HepG2 (cell line): ENCODE results near the gene PARP8. TPM values are rescaled to one million over a fixed set of nuclear protein-coding genes. Genes with fewer than 3 reads are reported as not detected.

Source experiments
- ATAC-seq: fragments of 200-7000 bp; cut with Tn5 transposase; 3 replicates; pipeline ENCODE4 v1.9.1; 2020; ENCODE audit warnings: mild to moderate bottlenecking, moderate library complexity
- BruUV-seq: library from RNA; stranded (reverse); fragments of 400-500 nt; replicated peaks from 2 replicates; lab custom pipeline; 2021; lab: Mats Ljungman, UMichigan
- CTCF ChIA-PET: fragments of 300-600 bp; formaldehyde crosslinking; extraction: SDS; loops from one replicate; lab custom pipeline; 2021; ENCODE audit warnings: low total read pairs, inconsistent platforms, low intra/inter-chr PET ratio; lab: Yijun Ruan, JAX
- POLR2A ChIA-PET: fragments of 350-600 bp; sonication (Branson Sonifier 250); formaldehyde crosslinking; loops from one replicate; lab custom pipeline; 2020; ENCODE audit warnings: antibody characterized with exemption, inconsistent platforms; lab: Yijun Ruan, JAX
- DNase-seq: peaks from one replicate; pipeline ENCODE4 v3.0.0-alpha.2; 2015; ENCODE audit warnings: low spot score
- FAIRE-seq: peaks from 3 replicates; lab custom pipeline; 2011; peaks lifted over from hg19 to GRCh38; lab: Jason Lieb, UNC
- H2AFZ ChIP-seq: one replicate; pipeline ENCODE4 v1.6.1; 2011; ENCODE audit warnings: low read length, inconsistent platforms
- H3K27ac ChIP-seq: fragments of 300-600 bp; 3 replicates; pipeline ENCODE4 v1.8.0; 2011; ENCODE audit warnings: mixed run types, mild to moderate bottlenecking, mixed read lengths, low read length, inconsistent platforms; ENCODE audit not compliant: insufficient read depth; ENCODE audit errors: extremely low read length
- H3K27me3 ChIP-seq, 2 experiments: fragments of 200-600 bp in 1 of 2; 2 replicates in 1 of 2; 3 replicates in 1 of 2; pipeline versions ENCODE4 v1.6.0 to v1.8.0; 2011; ENCODE audit warnings: low read length in 2 of 2, mild to moderate bottlenecking in 2 of 2, moderate library complexity in 2 of 2, inconsistent platforms in 1 of 2; ENCODE audit not compliant: insufficient read depth in 2 of 2, control insufficient read depth in 1 of 2
- H3K36me3 ChIP-seq, 2 experiments: fragments of 200-600 bp in 1 of 2; replicated peaks in 1 of 2; 2 replicates in 1 of 2; 3 replicates in 1 of 2; pipeline versions ENCODE4 v1.5.1 to v1.8.0; 2011; ENCODE audit warnings: low read length in 2 of 2, inconsistent platforms in 1 of 2; ENCODE audit not compliant: insufficient read depth in 2 of 2, control insufficient read depth in 1 of 2
- H3K4me1 ChIP-seq: 2 replicates; pipeline ENCODE4 v1.5.1; 2012; ENCODE audit warnings: low read length, inconsistent platforms; ENCODE audit not compliant: insufficient read depth
- H3K4me2 ChIP-seq: 2 replicates; pipeline ENCODE4 v1.6.0; 2011; ENCODE audit warnings: low read depth, low read length, inconsistent platforms
- H3K4me3 ChIP-seq, 3 experiments: fragments of 200-600 bp in 1 of 3; sonication (generic), shearing (Covaris generic) in 1 of 3; replicated peaks in 1 of 3; 2 replicates each; pipeline ENCODE4 v1.5.1; 2011 to 2016; ENCODE audit warnings: low read length in 3 of 3, inconsistent platforms in 2 of 3, low read depth in 2 of 3, mild to moderate bottlenecking in 2 of 3, control low read depth in 1 of 3, mixed read lengths in 1 of 3; ENCODE audit not compliant: insufficient read depth in 1 of 3
- H3K79me2 ChIP-seq: one replicate; pipeline ENCODE4 v1.6.1; 2011; ENCODE audit warnings: low read length, inconsistent platforms; ENCODE audit not compliant: insufficient read depth
- H3K9ac ChIP-seq: 2 replicates; pipeline ENCODE4 v1.6.0; 2011; ENCODE audit warnings: mild to moderate bottlenecking, low read depth, low read length, inconsistent platforms; ENCODE audit not compliant: insufficient read depth
- H3K9me3 ChIP-seq: 2 replicates; pipeline ENCODE4 v1.5.1; 2012; ENCODE audit warnings: mild to moderate bottlenecking, low read length
- H4K20me1 ChIP-seq: 2 replicates; pipeline ENCODE4 v1.6.0; 2011; ENCODE audit warnings: inconsistent platforms, mild to moderate bottlenecking, low read length, moderate library complexity; ENCODE audit not compliant: insufficient read depth
- ARID3A ChIP-seq: IDR thresholded peaks from 2 replicates; pipeline ENCODE4 v1.6.1; 2012; ENCODE audit warnings: low read depth, low read length, improper control_type of control experiment
- CBX5 ChIP-seq: sonication (generic); formaldehyde crosslinking; IDR thresholded peaks from 2 replicates; pipeline ENCODE4 v1.4.0; 2020; ENCODE audit warnings: missing genetic modification reagents, borderline replicate concordance
- FOXO4 ChIP-seq: sonication (generic); formaldehyde crosslinking; conservative IDR thresholded peaks from 2 replicates; pipeline ENCODE4 v1.8.1; 2023; ENCODE audit warnings: missing genetic modification reagents
- GATAD2A ChIP-seq: IDR thresholded peaks from 2 replicates; pipeline ENCODE4 v1.6.1; 2016
- KAT7 ChIP-seq: IDR thresholded peaks from 2 replicates; pipeline ENCODE4 v1.6.1; 2018; ENCODE audit warnings: borderline replicate concordance, missing compliant biosample characterization
- KMT2B ChIP-seq: IDR thresholded peaks from 2 replicates; pipeline ENCODE4 v1.6.1; 2016; ENCODE audit warnings: missing genetic modification reagents, missing compliant biosample characterization
- LRRFIP1 ChIP-seq: sonication (generic); formaldehyde crosslinking; conservative IDR thresholded peaks from 2 replicates; pipeline ENCODE4 v1.4.0; 2020; ENCODE audit warnings: missing genetic modification reagents
- SUZ12 ChIP-seq: fragments of 150-350 bp; IDR thresholded peaks from 2 replicates; pipeline ENCODE4 v1.6.1; 2014; ENCODE audit warnings: low read depth, low read length
- THAP11 ChIP-seq: IDR thresholded peaks from 2 replicates; pipeline ENCODE4 v1.6.1; 2016; ENCODE audit warnings: missing biosample characterization, missing genetic modification reagents
- U2AF1 ChIP-seq: fragments of 200-400 bp; formaldehyde crosslinking; optimal IDR thresholded peaks from 2 replicates; pipeline ENCODE3; 2017; ENCODE audit warnings: mild to moderate bottlenecking, low read depth, low read length
- ZNF256 ChIP-seq: sonication (generic); formaldehyde crosslinking; conservative IDR thresholded peaks from 2 replicates; pipeline ENCODE4 v1.4.0; 2020; ENCODE audit warnings: missing genetic modification reagents
- ZNF468 ChIP-seq: sonication (generic); formaldehyde crosslinking; IDR thresholded peaks from 2 replicates; pipeline ENCODE4 v1.8.0; 2022; ENCODE audit warnings: mild to moderate bottlenecking, moderate library complexity, missing genetic modification reagents
- ZNF530 ChIP-seq: sonication (generic); formaldehyde crosslinking; IDR thresholded peaks from 2 replicates; pipeline ENCODE4 v1.5.0; 2020; ENCODE audit warnings: low read depth, mild to moderate bottlenecking, missing genetic modification reagents
- ZNF883 ChIP-seq: sonication (generic); formaldehyde crosslinking; IDR thresholded peaks from 2 replicates; pipeline ENCODE4 v1.5.1; 2020; ENCODE audit warnings: mild to moderate bottlenecking, missing genetic modification reagents; ENCODE audit errors: not compliant biosample characterization
- WGBS: methylation state at CpG from one replicate; pipeline ENCODE4 v1.1.6; 2017; ENCODE audit warnings: low lambda C conversion rate; 5-methylcytosine and 5-hydroxymethylcytosine counted together
- in situ Hi-C: cut with HindIII; loops from 2 replicates; pipeline ENCODE4 v1.10.0; 2017; ENCODE audit warnings: low pct_unique_long_range_greater_than_20kb; ENCODE audit not compliant: extremely low pct_ligation_motif_present
- intact Hi-C: fragments of 100-400 bp; cut with micrococcal nuclease; formaldehyde crosslinking; loops from one replicate; pipeline ENCODE4 v1.10.0; 2022; ENCODE audit not compliant: unreplicated experiment
- polyA plus RNA-seq, 8 experiments: library from polyadenylated mRNA; depleted of rRNA in 3 of 8; stranded (reverse) in 7 of 8; unstranded in 1 of 8; fragments of >200 nt; fragmentation: Illumina TruSeq in 4 of 8; extraction: Trizol in 4 of 8; gene quantifications; 2 replicates each; pipeline versions ENCODE4 v1.2.1 to v1.2.3, GENCODE V29; 2011 to 2016; ENCODE audit warnings: low read depth in 4 of 8, missing spikeins in 1 of 8, mixed read lengths in 1 of 8; ENCODE audit not compliant: insufficient read depth in 1 of 8
- total RNA-seq, 5 experiments: library from RNA; depleted of rRNA; stranded (reverse); fragments of >200 nt; fragmentation: Illumina TruSeq; extraction: Trizol; gene quantifications; 2 replicates each; pipeline ENCODE4 v1.2.3, GENCODE V29; 2016; ENCODE audit warnings: low read depth in 1 of 5

PARP8 gene
- total and polyA plus RNA-seq, 2 of the 13 experiments (the other 11 are each of a cell fraction or from before 2014, with no cell fraction given) = 0.11 to 0.29 TPM

GRCh38 chr5:50813691-50814090 is 147.3 kb downstream of the PARP8 start:
- Histone ChIP-seq H3K4me3 (no peak overlapping the region), H2AFZ (no peak overlapping the region), H3K79me2 (no peaks in the 10 kb centered on the region), H3K9me3 (no peaks in the 10 kb centered on the region), H3K4me2 (no peak overlapping the region), H3K27me3 (no peaks in the 10 kb centered on the region), H3K27ac (no peak overlapping the region), H3K9ac (no peak overlapping the region), H3K36me3 (no peaks in the 10 kb centered on the region), H3K4me1 (no peaks in the 10 kb centered on the region), H4K20me1 (no peaks in the 10 kb centered on the region)
- no peak for ATAC-seq
- intact Hi-C loops (no loop called here), in situ Hi-C loops (no loop called here)
- BruUV-seq = no TSS peak
- ChIA-PET POLR2A (no interaction called here), CTCF (no interaction called here)
- FAIRE-seq = no peak
- WGBS = 21% methylated on average over 3 of the region's 3 CpGs
- DNase-seq = no peak
- no peak for TF ChIP-seq ZNF530 (CRISPR knock-in tag)
- TF ChIP-seq ZNF883 = no peak

- intact Hi-C loops = no loop called here
- H3K36me3 ChIP-seq = no peaks in the 10 kb centered on the region
- FAIRE-seq (no peak), ATAC-seq (no peak), DNase-seq (no peak)
- ChIA-PET POLR2A (no interaction called here), CTCF (no interaction called here)
- H3K79me2 ChIP-seq = no peaks in the 10 kb centered on the region
- H3K4me2 ChIP-seq = no peak overlapping the region
- WGBS = 23% methylated on average over 6 of the region's 6 CpGs
- H3K4me3 ChIP-seq = no peak overlapping the region
- no peak overlapping the region for H2AFZ ChIP-seq
- in situ Hi-C loops = no loop called here
- H4K20me1 ChIP-seq = no peaks in the 10 kb centered on the region
- H3K27me3 ChIP-seq = no peaks in the 10 kb centered on the region
- H3K4me1 ChIP-seq = no peaks in the 10 kb centered on the region
- BruUV-seq = no TSS peak
- no peaks in the 10 kb centered on the region for H3K9me3 ChIP-seq
- no peak overlapping the region for H3K27ac ChIP-seq
- no peak overlapping the region for H3K9ac ChIP-seq
- TF ChIP-seq KAT7 (CRISPR knock-in tag) = no peak
- TF ChIP-seq U2AF1 = no peak
- no peak for TF ChIP-seq KMT2B (CRISPR knock-in tag)
- no peak for TF ChIP-seq ZNF256 (CRISPR knock-in tag)
- TF ChIP-seq ARID3A = no peak
- TF ChIP-seq LRRFIP1 (CRISPR knock-in tag) = no peak
- TF ChIP-seq THAP11 (CRISPR knock-in tag) = no peak
- no peak for TF ChIP-seq SUZ12
- no peak for TF ChIP-seq ZNF468
- TF ChIP-seq GATAD2A (CRISPR knock-in tag) = no peak
- TF ChIP-seq FOXO4 (CRISPR knock-in tag) = no peak
- TF ChIP-seq CBX5 (CRISPR knock-in tag) = no peak
Measured at GRCh38 chr5:50814556-50814955, 148.1 kb downstream of the PARP8 start.
